ENCODE measurements around the gene C10orf67.

C10orf67 gene

GRCh38 chr10:23157239-23157681 lies 187.3 kb downstream of the C10orf67 start:
- no peak for DNase-seq

- DNase-seq: no peak
Observed at GRCh38 chr10:23156447-23157150, 188.0 kb downstream of the C10orf67 start.

GRCh38 chr10:23155169-23155568 lies 189.4 kb downstream of the C10orf67 start:
- no peak for DNase-seq

Data from NCI-H748 treated with DMSO at 0.1 percent for 48 hours (cell line).